ENCODE data around the gene NACA2.
"Not testable (repeated sequence)": the region's sequence is repeated elsewhere in the genome, so short reads cannot be mapped to it uniquely, and the experiment has no call there.

The NACA2 gene

DNA sequence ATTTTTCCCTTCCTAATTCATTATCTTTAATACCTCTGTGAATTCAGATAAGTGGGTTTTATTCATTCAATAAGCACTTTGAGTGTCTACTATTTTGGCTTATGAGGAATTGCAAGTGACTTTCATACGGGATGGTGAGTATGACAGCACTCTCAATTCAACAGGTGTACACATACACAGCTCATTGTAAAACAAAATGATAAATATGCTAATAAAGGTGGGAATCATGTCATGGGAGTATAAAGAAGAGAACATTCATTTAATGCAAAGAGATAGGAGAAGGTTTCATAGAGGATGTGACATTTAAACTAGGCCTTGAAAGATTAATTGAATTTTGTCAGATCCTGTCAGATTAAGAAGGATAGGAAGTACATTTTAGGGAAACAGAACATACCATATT is 19.4 kb downstream of the NACA2 start:
- Histone ChIP-seq H3K4me1 (no peaks in the 10 kb centered on the region), H3K9me3 (peaks cover 0 to 4% (median 2%) of the 10 kb centered on the region in 3 donors), H3K36me3 (no peaks in the 10 kb centered on the region), H3K4me3 (no peak overlapping the region), H3K27ac (no peak overlapping the region), H3K27me3 (no peaks in the 10 kb centered on the region)
- no peak for DNase-seq
- TF ChIP-seq, protein P1, sequence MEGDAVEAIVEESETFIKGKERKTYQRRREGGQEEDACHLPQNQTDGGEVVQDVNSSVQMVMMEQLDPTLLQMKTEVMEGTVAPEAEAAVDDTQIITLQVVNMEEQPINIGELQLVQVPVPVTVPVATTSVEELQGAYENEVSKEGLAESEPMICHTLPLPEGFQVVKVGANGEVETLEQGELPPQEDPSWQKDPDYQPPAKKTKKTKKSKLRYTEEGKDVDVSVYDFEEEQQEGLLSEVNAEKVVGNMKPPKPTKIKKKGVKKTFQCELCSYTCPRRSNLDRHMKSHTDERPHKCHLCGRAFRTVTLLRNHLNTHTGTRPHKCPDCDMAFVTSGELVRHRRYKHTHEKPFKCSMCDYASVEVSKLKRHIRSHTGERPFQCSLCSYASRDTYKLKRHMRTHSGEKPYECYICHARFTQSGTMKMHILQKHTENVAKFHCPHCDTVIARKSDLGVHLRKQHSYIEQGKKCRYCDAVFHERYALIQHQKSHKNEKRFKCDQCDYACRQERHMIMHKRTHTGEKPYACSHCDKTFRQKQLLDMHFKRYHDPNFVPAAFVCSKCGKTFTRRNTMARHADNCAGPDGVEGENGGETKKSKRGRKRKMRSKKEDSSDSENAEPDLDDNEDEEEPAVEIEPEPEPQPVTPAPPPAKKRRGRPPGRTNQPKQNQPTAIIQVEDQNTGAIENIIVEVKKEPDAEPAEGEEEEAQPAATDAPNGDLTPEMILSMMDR (IDR thresholded peaks at IDR 0.05), result no peak
- intact Hi-C loops (cut with DNase I; ENCODE audit: low total_unique reads), result no loop called here

DNA sequence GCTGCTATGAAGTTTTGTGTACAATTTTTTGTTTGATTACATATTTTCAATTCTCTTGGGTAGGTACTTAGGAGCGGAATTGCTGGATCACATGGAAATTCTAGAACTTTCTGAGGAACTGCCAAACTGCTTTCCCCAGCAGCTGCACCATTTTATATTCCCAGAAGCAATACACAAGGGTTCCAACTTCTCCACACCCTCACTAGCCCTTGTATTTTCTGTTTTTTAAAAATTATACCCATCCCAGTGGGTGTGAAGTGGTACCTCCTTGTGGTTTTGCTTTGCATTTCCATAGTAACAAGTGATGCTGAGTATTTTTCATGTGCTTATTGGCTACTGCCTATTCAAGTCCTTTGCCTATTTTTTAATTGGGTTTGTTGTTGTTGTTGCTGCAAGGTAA is 20.9 kb downstream of the NACA2 start:
- Histone ChIP-seq H3K9me3 (peaks cover 0 to 4% (median 2%) of the 10 kb centered on the region in 3 donors), H3K27me3 (no peaks in the 10 kb centered on the region), H3K4me3 (no peak overlapping the region), H3K4me1 (no peaks in the 10 kb centered on the region), H3K27ac (no peak overlapping the region), H3K36me3 (no peaks in the 10 kb centered on the region)
- TF ChIP-seq, protein P1 (IDR thresholded peaks at IDR 0.05), result no peak
- no peak for DNase-seq
- intact Hi-C loops (cut with DNase I; ENCODE audit: low total_unique reads), result no loop called here

DNA sequence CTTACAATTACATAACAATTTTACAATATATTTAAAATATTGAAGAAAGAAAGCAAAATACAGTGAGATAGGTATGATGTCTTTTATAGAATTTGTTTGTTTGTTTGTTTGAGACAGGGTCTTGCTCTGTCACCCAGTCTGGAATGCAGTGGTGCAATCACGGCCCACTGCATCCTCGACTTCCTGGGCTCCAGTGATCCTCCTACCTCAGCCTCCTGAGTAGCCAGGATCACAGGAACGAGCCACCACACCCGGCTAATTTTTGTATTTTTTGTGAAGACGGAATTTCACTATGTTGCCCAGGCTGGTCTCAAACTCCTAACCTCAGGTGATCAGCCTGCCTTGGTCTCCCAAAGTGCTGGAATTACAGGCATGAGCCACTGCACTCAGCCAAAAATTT is 21.5 kb downstream of the NACA2 start:
- H3K4me1 ChIP-seq; H3K27ac ChIP-seq; DNase-seq; intact Hi-C loops (cut with DNase I; ENCODE audit: low total_unique reads); H3K4me3 ChIP-seq; H3K9me3 ChIP-seq; H3K27me3 ChIP-seq; H3K36me3 ChIP-seq: not testable (repeated sequence)

- no peak overlapping the region for H3K27ac ChIP-seq
- TF ChIP-seq, protein P1 (IDR thresholded peaks at IDR 0.05), result no peak
- intact Hi-C loops (cut with DNase I; ENCODE audit: low total_unique reads), result no loop called here
These were observed 22.6 kb downstream of the NACA2 start for GRCh38 chr17:61568219-61569072.

GRCh38 chr17:61567045-61567802 is 23.8 kb downstream of the NACA2 start:
- intact Hi-C loops (cut with DNase I; ENCODE audit: low total_unique reads), result no loop called here
- H3K27me3 ChIP-seq, result no peaks in the 10 kb centered on the region
- TF ChIP-seq, protein P1 (IDR thresholded peaks at IDR 0.05), result no peak
- H3K9me3 ChIP-seq, result peaks cover 0 to 4% (median 2%) of the 10 kb centered on the region in 3 donors
- no peaks in the 10 kb centered on the region for H3K36me3 ChIP-seq
- DNase-seq, result no peak
- no peaks in the 10 kb centered on the region for H3K4me1 ChIP-seq
- no peak overlapping the region for H3K4me3 ChIP-seq
- no peak overlapping the region for H3K27ac ChIP-seq

More at GRCh38 chr17:61568219-61569072, 22.6 kb downstream of the NACA2 start:
- no peak overlapping the region for H3K4me3 ChIP-seq
- no peaks in the 10 kb centered on the region for H3K27me3 ChIP-seq
- no peak for DNase-seq
- H3K9me3 ChIP-seq, result peaks cover 0 to 4% (median 2%) of the 10 kb centered on the region in 3 donors
- no peaks in the 10 kb centered on the region for H3K4me1 ChIP-seq
- no peaks in the 10 kb centered on the region for H3K36me3 ChIP-seq

- H3K27me3 ChIP-seq; H3K36me3 ChIP-seq; intact Hi-C loops (cut with DNase I; ENCODE audit: low total_unique reads); H3K9me3 ChIP-seq; H3K4me3 ChIP-seq; H3K27ac ChIP-seq; H3K4me1 ChIP-seq; DNase-seq: not testable (repeated sequence)
These were observed 24.6 kb downstream of the NACA2 start for GRCh38 chr17:61566448-61566847.

GRCh38 chr17:61565850-61566249 is 25.2 kb downstream of the NACA2 start:
- H3K4me3 ChIP-seq; H3K36me3 ChIP-seq; H3K27me3 ChIP-seq; H3K9me3 ChIP-seq; intact Hi-C loops (cut with DNase I; ENCODE audit: low total_unique reads); H3K27ac ChIP-seq; H3K4me1 ChIP-seq; DNase-seq: not testable (repeated sequence)

Measured in tibial artery (tissue), 4 donors.